TTC549 (cell line): ENCODE data around the gene CYP51A1.
"Not testable (repeated sequence)": the region's sequence is repeated elsewhere in the genome, so short reads cannot be mapped to it uniquely, and the experiment has no call there.

Experiments used
- FAIRE-seq: peaks from 2 replicates; lab custom pipeline; 2012; peaks lifted over from hg19 to GRCh38; lab: Jason Lieb, UNC

Gene CYP51A1

GRCh38 chr7:92134271-92135051 lies at the start of gene CYP51A1:
TSS of gene CYP51A1 (minus strand) at chr7:92134477. CDS start at chr7:92134364, 113 bp downstream.
- FAIRE-seq: no peak

- FAIRE-seq: no peak
Measured at GRCh38 chr7:92178928-92179924, 44.9 kb upstream of the CYP51A1 start, which contains the start of gene LRRD1. TSS of gene LRRD1 (minus strand) at chr7:92179142. CDS start at chr7:92165202, 13,940 bp downstream.

- FAIRE-seq: no peak
Measured at GRCh38 chr7:92177362-92177761, 43.1 kb upstream of the CYP51A1 start.

GRCh38 chr7:92169529-92169928 lies 35.3 kb upstream of the CYP51A1 start:
- not testable (repeated sequence) for FAIRE-seq

GRCh38 chr7:92161271-92161670 lies 27.0 kb upstream of the CYP51A1 start:
- no peak for FAIRE-seq

- no peak for FAIRE-seq
Measured at GRCh38 chr7:92158660-92159575, 24.6 kb upstream of the CYP51A1 start.

GRCh38 chr7:92156990-92157389 lies 22.7 kb upstream of the CYP51A1 start:
- FAIRE-seq: no peak

GRCh38 chr7:92155108-92155739 lies 20.9 kb upstream of the CYP51A1 start:
- FAIRE-seq: no peak

- no peak for FAIRE-seq
Measured at GRCh38 chr7:92150450-92151017, 16.3 kb upstream of the CYP51A1 start.

GRCh38 chr7:92149736-92150239 lies 15.5 kb upstream of the CYP51A1 start:
- no peak for FAIRE-seq

- FAIRE-seq: not testable (repeated sequence)
Measured at GRCh38 chr7:92143192-92143880, 9.1 kb upstream of the CYP51A1 start.

- FAIRE-seq: not testable (repeated sequence)
Measured at GRCh38 chr7:92142791-92143190, 8.5 kb upstream of the CYP51A1 start.

GRCh38 chr7:92141161-92141560 lies 6.9 kb upstream of the CYP51A1 start:
- no peak for FAIRE-seq

GRCh38 chr7:92137557-92137956 lies 3.3 kb upstream of the CYP51A1 start:
- no peak for FAIRE-seq

- no peak for FAIRE-seq
Measured at GRCh38 chr7:92135052-92135889, 994 bp upstream of the CYP51A1 start.

GRCh38 chr7:92133737-92134270 lies 473 bp downstream of the CYP51A1 start:
- no peak for FAIRE-seq

GRCh38 chr7:92133133-92133736 lies 1.0 kb downstream of the CYP51A1 start:
- no peak for FAIRE-seq

- no peak for FAIRE-seq
Measured at GRCh38 chr7:92131764-92132330, 2.4 kb downstream of the CYP51A1 start.
